Testis (tissue), 2 donors: ENCODE measurements around the gene HS6ST3.

Source experiments
- CTCF ChIP-seq, 3 experiments: fragments of 450-650 bp in 2 of 3; fragments of 200-600 bp in 1 of 3; sonication (generic) in 1 of 3; IDR thresholded peaks; one replicate each; pipeline ENCODE4 v1.5.1; 2016 to 2019; ENCODE audit warnings: antibody characterized with exemption in 3 of 3, mild to moderate bottlenecking in 2 of 3, moderate library complexity in 1 of 3
- POLR2A ChIP-seq: fragments of 450-650 bp; IDR thresholded peaks from one replicate; pipeline ENCODE4 v1.6.1; 2017; ENCODE audit warnings: antibody characterized with exemption, mild to moderate bottlenecking, moderate library complexity

- TF ChIP-seq CTCF (IDR thresholded peaks at IDR 0.05) (no peak), POLR2A (no peak)
These were observed 442.9 kb downstream of the HS6ST3 start for GRCh38 chr13:96532804-96533203.
